Measurements from ENCODE around the gene PADI6. TPM values are rescaled to one million over a fixed set of nuclear protein-coding genes. Genes with fewer than 3 reads are reported as not detected.

PADI6 gene
- total and polyA plus RNA-seq, 2 of the 8 experiments (the other 6 are each of a cell fraction or from before 2014, with no cell fraction given) = not detected

GRCh38 chr1:17359808-17360207, 12.2 kb upstream of the PADI6 start:
- FAIRE-seq = no peak

More at GRCh38 chr1:17359808-17360207, 12.2 kb upstream of the PADI6 start:
- H3K9ac ChIP-seq (replicated peaks in 1 of 4; ENCODE audit: extremely low read depth in 1 of 4, low read depth in 3 of 4, low read length in 3 of 4) = no peak overlapping the region
- H4K20me1 ChIP-seq (replicated peaks in 1 of 2; ENCODE audit: control insufficient read depth in 1 of 2, insufficient read depth in 2 of 2, low read length in 2 of 2) = peaks cover 0 to 2% of the 10 kb centered on the region in 2 experiments
- TF ChIP-seq NANOG (IDR thresholded peaks at IDR 0.05; ENCODE audit: insufficient read depth, low read depth, low read length, poor library complexity, severe bottlenecking) (no peak), TAF1 (IDR thresholded peaks at IDR 0.05; ENCODE audit: low read depth, low read length) (no peak), RXRA (IDR thresholded peaks at IDR 0.05; ENCODE audit: insufficient read depth, low read depth, low read length) (no peak), CHD2 (IDR thresholded peaks at IDR 0.05; ENCODE audit: low read length) (no peak), KDM1A (IDR thresholded peaks at IDR 0.05; ENCODE audit: borderline replicate concordance, low read length) (no peak), CREB1 (IDR thresholded peaks at IDR 0.05) (no peak), PHF8 (conservative IDR thresholded peaks at IDR 0.05; ENCODE audit: low read depth, low read length) (no peak), MAFK (IDR thresholded peaks at IDR 0.05; ENCODE audit: low read depth, low read length) (no peak)
- POLR2A ChIA-PET (ENCODE audit: partially characterized antibody) = interaction anchor here (0.9 kb wide), 1 partner anchor 20 kb away, joined by 3 read pairs; no protein-coding TSS in a partner anchor
- H3K9me3 ChIP-seq (ENCODE audit: insufficient read depth in 2 of 2, low read depth in 1 of 2, low read length in 1 of 2) = no peaks in the 10 kb centered on the region
- no peak overlapping the region for H2BK5ac ChIP-seq (ENCODE audit: low read depth, low read length)
- H3K56ac ChIP-seq (replicated peaks; ENCODE audit: insufficient read length, low read depth, low read length) = no peak overlapping the region
- no peak overlapping the region for H3K4ac ChIP-seq (replicated peaks; ENCODE audit: insufficient read length, low read depth, low read length)
- peaks cover 0 to 2% (median 1%) of the 10 kb centered on the region in 4 experiments; a peak in 1 of 7 replicates for H3K4me1 ChIP-seq (replicated peaks in 1 of 4; ENCODE audit: control insufficient read depth in 3 of 4, insufficient read depth in 4 of 4, low read length in 3 of 4)
- H3K79me2 ChIP-seq (ENCODE audit: control insufficient read depth in 1 of 2, insufficient read depth in 2 of 2, low read length in 2 of 2) = no peaks in the 10 kb centered on the region
- H3K23ac ChIP-seq (ENCODE audit: insufficient read length) = no peak overlapping the region
- no peak overlapping the region for H3K4me3 ChIP-seq (ENCODE audit: extremely low read depth in 1 of 4, insufficient read depth in 2 of 4, low read depth in 3 of 4, low read length in 4 of 4)
- WGBS, 2 experiments (ENCODE audit: extremely low coverage in 1 of 2, insufficient coverage in 1 of 2, insufficient read length in 1 of 2, insufficient replicate concordance in 2 of 2, low coverage in 1 of 2, low lambda C conversion rate in 2 of 2, missing lambda C conversion rate in 1 of 2) = 90% methylated on average over 9 of the region's 9 CpGs; no CpG with 5 or more reads in 1 of the 2 experiments
- no peak overlapping the region for H3K18ac ChIP-seq (ENCODE audit: extremely low read depth, low read length)
- H2BK12ac ChIP-seq (ENCODE audit: low read depth, low read length) = no peak overlapping the region
- no peaks in the 10 kb centered on the region for H3K27me3 ChIP-seq (replicated peaks in 1 of 4; ENCODE audit: control insufficient read depth in 3 of 4, extremely low read depth in 1 of 4, insufficient read depth in 3 of 4, low read length in 3 of 4)
- H2BK20ac ChIP-seq (ENCODE audit: low read length) = no peak overlapping the region
- H4K5ac ChIP-seq (ENCODE audit: insufficient read length, low read depth, low read length) = no peak overlapping the region
- no peaks in the 10 kb centered on the region for H3K36me3 ChIP-seq (ENCODE audit: control insufficient read depth in 2 of 4, insufficient read depth in 4 of 4, low read length in 3 of 4)
- no peak overlapping the region for H2BK120ac ChIP-seq (replicated peaks; ENCODE audit: low read depth, low read length)
- H4K91ac ChIP-seq (replicated peaks; ENCODE audit: insufficient read length, low read length) = no peak overlapping the region
- H3K79me1 ChIP-seq (ENCODE audit: low read depth, low read length) = no peaks in the 10 kb centered on the region
- H3K23me2 ChIP-seq (ENCODE audit: low read depth, low read length) = no peaks in the 10 kb centered on the region
- no peak for DNase-seq (ENCODE audit: low read depth in 1 of 2, low spot score in 2 of 2)
- CTCF ChIA-PET (ENCODE audit: partially characterized antibody) = interaction anchor here (1.0 to 4.0 kb wide), 2 partner anchors 11 kb away, joined by 6 to 28 read pairs; partner anchors contain the start of gene PADI6
- H3K4me2 ChIP-seq (ENCODE audit: insufficient read depth in 1 of 2, low read depth in 2 of 2, low read length in 2 of 2) = no peak overlapping the region
- H3K27ac ChIP-seq (ENCODE audit: low read depth, low read length) = no peak overlapping the region
- no peak overlapping the region for H2AFZ ChIP-seq (ENCODE audit: low read length)
- H2AK5ac ChIP-seq (ENCODE audit: low read depth, low read length) = no peak overlapping the region
- no peak overlapping the region for H2BK15ac ChIP-seq (ENCODE audit: low read length)
- H4K8ac ChIP-seq (ENCODE audit: extremely low read depth, insufficient read depth, low read length) = no peak overlapping the region
- no peak overlapping the region for H3K14ac ChIP-seq (ENCODE audit: insufficient read length)
